NCI-H524 (cell line): ENCODE measurements around the gene PPP2R2C.

Experiments used
- DNase-seq, 2 experiments: peaks; one replicate each; lab custom pipeline; 2025; lab: John Stamatoyannopoulos, UW

Gene PPP2R2C

GRCh38 chr4:6307891-6308290 lies 164.5 kb downstream of the PPP2R2C start:
- DNase-seq: peak; percentile 20 to 61

GRCh38 chr4:6307230-6307629 lies 165.2 kb downstream of the PPP2R2C start:
- peak in 1 of 2 experiments; percentile 12 for DNase-seq

DNA sequence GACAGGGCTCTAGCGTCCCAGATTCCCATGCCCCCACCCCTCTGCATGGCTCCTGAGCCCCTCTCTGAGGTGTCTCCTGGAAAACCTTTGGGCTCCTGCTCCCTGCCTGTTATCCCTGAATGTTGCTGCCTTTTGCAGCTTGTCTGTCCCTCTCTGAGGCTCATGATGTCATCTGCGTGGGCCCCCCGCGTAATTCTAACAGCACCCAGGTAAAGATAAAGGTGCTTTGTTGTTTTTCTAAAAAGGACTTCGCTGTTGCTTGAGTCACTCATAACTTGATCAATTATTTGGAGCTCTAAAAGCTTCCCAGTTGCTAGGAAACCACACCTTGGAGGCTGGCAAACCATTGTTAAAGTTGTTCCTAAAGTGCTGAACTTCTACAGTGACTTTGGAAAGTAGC lies 166.1 kb downstream of the PPP2R2C start:
- no peak for DNase-seq

- no peak for DNase-seq
Observed at GRCh38 chr4:6303943-6304342, 168.5 kb downstream of the PPP2R2C start.

DNA sequence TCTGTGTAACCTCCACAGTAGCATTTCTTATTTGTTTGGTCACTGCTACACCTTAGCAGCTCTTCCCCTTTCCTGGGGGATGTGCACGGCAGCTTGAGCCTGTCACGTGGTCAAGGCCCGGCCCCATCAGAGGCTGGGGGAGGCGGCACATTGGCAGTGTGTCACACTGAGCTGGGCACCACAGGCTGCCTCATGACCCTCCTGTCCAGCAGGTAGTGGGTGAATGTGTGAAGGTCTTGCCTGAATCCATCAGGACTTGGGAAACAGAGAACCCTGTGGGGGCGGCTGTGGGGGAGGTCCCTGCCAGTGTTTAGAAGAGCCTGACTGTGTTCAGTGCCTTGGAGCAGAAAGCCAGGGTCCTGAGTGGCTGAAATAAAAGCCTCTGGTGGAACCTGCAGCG lies 169.5 kb downstream of the PPP2R2C start:
- no peak for DNase-seq

DNA sequence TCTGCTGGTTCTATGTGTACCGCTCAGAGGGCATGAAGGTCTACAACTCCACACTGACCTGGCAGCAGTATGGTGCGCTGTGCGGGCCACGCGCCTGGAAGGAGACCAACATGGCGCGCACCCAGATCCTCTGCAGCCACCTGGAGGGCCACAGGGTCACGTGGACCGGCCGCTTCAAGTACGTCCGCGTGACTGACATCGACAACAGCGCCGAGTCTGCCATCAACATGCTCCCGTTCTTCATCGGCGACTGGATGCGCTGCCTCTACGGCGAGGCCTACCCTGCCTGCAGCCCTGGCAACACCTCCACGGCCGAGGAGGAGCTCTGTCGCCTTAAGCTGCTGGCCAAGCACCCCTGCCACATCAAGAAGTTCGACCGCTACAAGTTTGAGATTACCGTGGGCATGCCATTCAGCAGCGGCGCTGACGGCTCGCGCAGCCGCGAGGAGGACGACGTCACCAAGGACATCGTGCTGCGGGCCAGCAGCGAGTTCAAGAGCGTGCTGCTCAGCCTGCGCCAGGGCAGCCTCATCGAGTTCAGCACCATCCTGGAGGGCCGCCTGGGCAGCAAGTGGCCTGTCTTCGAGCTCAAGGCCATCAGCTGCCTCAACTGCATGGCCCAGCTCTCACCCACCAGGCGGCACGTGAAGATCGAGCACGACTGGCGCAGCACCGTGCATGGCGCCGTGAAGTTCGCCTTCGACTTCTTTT lies 170.5 kb downstream of the PPP2R2C start:
- DNase-seq: no peak

GRCh38 chr4:6301051-6301731 lies 171.2 kb downstream of the PPP2R2C start:
- no peak for DNase-seq

DNA sequence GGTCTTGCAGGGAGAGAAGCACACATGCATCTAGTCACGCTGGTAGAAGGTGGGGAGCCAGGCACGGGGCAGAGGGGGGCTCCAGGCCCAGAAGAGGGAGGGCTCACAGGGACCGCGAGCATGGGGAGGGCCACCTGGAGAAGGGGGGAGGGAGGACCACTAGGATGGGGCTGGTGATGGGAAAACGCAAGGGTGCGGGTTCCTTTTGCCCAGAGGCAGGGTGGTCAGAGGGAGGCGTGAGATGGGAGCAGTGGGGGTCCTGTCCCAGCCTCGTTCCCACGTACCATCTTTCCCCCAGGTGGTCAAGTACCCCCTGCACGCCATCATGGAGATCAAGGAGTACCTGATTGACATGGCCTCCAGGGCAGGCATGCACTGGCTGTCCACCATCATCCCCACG lies 172.1 kb downstream of the PPP2R2C start:
- DNase-seq: no peak

- DNase-seq: no peak
Observed at GRCh38 chr4:6299875-6300274, 172.5 kb downstream of the PPP2R2C start.

GRCh38 chr4:6298852-6299251 lies 173.6 kb downstream of the PPP2R2C start:
- DNase-seq: no peak

DNA sequence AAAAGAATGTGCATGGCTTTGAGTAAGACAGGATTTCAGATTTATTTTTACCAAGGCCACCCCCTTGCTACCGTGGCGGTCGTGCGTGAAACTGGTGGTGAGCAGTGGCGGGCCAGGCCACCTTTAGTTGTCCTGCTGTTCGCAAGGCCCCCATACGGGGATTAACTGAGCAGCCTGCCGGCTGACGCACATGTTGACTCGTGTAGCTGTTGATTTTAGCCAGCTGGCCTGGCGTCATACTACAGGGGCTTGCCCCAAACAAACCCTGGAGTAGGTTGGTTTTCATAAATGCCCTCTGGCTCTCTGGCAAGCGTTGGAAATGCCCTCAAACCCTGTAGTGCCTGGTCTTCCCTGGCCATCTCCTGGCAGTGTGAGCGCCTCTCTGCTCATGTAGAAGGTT lies 174.4 kb downstream of the PPP2R2C start:
- peak in 1 of 2 experiments; percentile 67 for DNase-seq

DNA sequence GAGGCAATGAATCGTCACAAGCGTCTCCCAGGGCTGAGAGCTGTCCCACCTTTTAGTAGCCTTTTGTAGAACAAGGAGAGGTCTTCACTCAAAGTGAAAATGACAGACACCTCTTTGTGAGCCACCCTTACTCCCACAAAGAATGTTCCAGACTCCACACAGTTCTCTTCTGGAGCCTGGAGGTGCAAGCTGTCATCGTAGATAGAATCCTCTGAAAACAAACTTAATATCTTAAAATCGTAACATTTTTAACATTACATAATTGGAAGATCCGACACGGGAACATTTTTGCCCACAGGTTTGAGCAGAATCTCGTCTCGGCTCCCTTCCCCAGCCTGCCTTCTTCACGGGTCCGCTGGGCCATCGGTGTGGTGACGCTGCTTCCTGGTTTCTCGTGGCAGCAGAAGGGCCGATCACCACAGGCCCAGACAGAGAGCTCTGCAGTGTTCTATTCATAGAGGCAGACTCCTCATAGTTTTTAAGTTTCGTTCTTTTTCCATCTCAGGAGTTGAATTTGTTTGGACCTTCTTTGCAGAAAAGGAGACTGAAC lies 175.1 kb downstream of the PPP2R2C start:
- no peak for DNase-seq

- DNase-seq: no peak
Observed at GRCh38 chr4:6296026-6296425, 176.4 kb downstream of the PPP2R2C start.

- no peak for DNase-seq
Observed at GRCh38 chr4:6295495-6295894, 176.9 kb downstream of the PPP2R2C start.

GRCh38 chr4:6294705-6295421 lies 177.6 kb downstream of the PPP2R2C start:
- DNase-seq: no peak

GRCh38 chr4:6293661-6294060 lies 178.8 kb downstream of the PPP2R2C start:
- no peak for DNase-seq

DNA sequence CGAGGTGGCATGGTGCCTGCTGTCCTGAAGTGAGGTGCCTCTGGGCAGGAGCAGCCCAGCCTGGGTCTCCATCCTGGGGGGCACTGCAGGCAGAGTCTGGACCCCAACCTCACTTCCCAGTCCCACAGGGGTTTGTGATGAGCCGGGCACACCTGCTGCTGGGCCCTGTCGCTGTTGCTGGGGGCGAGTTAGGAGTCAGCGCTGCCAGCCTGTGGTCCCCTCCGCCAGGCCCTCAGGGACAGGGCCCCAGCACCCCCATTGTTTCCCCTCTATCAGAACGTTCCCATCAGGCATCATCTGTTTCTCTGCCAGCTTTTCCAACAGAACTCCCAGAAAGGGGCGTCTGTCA lies 179.3 kb downstream of the PPP2R2C start:
- DNase-seq: no peak

GRCh38 chr4:6292376-6293096 lies 179.9 kb downstream of the PPP2R2C start:
- DNase-seq: no peak

DNA sequence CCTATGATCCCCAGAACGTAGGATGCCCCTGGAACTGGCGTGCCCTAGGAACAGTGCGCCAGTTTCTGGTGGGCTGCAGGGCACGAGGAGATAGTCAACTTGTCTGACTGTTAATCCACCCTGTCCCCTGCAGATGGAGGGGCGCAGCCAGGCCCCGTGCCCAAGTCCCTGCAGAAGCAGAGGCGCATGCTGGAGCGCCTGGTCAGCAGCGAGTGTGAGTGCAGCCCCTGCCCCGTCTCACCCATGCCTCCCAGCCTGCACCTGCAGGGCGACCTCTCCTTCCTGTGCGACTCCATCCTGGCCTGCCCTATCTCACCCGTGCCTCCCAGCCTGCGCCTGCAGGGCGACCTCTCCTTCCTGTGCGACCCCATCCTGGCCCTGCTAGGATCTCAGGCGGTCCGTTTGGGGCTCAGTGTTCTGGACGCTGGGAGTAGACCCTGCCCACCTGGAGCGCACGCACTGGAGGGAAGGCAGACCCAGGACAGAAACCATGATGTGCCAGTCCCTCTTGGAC lies 180.6 kb downstream of the PPP2R2C start:
- no peak for DNase-seq

GRCh38 chr4:6290769-6291547 lies 181.5 kb downstream of the PPP2R2C start:
- DNase-seq: no peak

- DNase-seq: no peak
Observed at GRCh38 chr4:6290256-6290655, 182.2 kb downstream of the PPP2R2C start.
